ENCODE data around the gene BBS7. TPM values are rescaled to one million over a fixed set of nuclear protein-coding genes. Genes with fewer than 3 reads are reported as not detected.

BBS7 gene
- total and polyA plus RNA-seq, 2 of the 13 experiments (the other 11 are each of a cell fraction or from before 2014, with no cell fraction given) = 9.0 to 15.7 TPM

DNA sequence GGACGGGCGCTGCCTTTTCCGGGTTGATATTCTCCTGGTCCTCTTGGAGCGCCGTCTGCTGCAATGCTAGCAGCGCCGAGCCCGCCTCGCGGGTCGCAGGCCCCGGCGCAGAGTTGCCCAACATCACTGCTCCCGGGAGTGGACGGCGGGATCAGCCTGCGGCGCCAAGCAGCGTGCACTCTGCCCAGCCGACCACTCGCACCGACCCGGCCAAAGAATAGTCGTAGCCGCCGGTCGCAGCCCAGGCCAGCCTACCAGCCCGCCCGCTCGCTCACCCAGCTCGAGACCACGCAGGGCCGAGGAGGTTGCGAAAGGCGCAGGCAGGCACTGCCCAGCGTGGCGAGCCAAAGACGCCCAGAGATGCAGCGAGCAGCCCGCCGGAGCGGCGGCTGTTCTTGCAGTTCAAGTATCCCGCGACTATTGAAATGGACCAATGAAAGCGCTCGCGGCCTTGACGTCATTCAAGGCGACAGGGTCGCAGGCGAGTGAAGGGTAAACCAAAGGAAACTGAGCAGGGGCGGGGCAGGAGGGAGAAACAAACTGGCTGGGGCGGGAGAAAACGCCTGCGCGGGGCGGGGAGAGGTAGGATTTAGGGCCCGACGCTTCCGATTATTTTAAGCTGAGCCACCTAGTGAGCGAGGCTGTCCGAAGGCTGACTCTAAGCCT, 46.6 kb downstream of the BBS7 start, which contains the start of gene CCNA2 (continued):
- TF ChIP-seq, protein P1, sequence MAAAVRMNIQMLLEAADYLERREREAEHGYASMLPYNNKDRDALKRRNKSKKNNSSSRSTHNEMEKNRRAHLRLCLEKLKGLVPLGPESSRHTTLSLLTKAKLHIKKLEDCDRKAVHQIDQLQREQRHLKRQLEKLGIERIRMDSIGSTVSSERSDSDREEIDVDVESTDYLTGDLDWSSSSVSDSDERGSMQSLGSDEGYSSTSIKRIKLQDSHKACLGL (CRISPR knock-in tag; IDR thresholded peaks at IDR 0.05) = peak; percentile 96; the same call in 1 of the 2 replicates
- TF ChIP-seq, protein P2, sequence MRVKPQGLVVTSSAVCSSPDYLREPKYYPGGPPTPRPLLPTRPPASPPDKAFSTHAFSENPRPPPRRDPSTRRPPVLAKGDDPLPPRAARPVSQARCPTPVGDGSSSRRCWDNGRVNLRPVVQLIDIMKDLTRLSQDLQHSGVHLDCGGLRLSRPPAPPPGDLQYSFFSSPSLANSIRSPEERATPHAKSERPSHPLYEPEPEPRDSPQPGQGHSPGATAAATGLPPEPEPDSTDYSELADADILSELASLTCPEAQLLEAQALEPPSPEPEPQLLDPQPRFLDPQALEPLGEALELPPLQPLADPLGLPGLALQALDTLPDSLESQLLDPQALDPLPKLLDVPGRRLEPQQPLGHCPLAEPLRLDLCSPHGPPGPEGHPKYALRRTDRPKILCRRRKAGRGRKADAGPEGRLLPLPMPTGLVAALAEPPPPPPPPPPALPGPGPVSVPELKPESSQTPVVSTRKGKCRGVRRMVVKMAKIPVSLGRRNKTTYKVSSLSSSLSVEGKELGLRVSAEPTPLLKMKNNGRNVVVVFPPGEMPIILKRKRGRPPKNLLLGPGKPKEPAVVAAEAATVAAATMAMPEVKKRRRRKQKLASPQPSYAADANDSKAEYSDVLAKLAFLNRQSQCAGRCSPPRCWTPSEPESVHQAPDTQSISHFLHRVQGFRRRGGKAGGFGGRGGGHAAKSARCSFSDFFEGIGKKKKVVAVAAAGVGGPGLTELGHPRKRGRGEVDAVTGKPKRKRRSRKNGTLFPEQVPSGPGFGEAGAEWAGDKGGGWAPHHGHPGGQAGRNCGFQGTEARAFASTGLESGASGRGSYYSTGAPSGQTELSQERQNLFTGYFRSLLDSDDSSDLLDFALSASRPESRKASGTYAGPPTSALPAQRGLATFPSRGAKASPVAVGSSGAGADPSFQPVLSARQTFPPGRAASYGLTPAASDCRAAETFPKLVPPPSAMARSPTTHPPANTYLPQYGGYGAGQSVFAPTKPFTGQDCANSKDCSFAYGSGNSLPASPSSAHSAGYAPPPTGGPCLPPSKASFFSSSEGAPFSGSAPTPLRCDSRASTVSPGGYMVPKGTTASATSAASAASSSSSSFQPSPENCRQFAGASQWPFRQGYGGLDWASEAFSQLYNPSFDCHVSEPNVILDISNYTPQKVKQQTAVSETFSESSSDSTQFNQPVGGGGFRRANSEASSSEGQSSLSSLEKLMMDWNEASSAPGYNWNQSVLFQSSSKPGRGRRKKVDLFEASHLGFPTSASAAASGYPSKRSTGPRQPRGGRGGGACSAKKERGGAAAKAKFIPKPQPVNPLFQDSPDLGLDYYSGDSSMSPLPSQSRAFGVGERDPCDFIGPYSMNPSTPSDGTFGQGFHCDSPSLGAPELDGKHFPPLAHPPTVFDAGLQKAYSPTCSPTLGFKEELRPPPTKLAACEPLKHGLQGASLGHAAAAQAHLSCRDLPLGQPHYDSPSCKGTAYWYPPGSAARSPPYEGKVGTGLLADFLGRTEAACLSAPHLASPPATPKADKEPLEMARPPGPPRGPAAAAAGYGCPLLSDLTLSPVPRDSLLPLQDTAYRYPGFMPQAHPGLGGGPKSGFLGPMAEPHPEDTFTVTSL (CRISPR knock-in tag; IDR thresholded peaks at IDR 0.05; ENCODE audit: borderline replicate concordance) = no peak
- TF ChIP-seq, protein P3, sequence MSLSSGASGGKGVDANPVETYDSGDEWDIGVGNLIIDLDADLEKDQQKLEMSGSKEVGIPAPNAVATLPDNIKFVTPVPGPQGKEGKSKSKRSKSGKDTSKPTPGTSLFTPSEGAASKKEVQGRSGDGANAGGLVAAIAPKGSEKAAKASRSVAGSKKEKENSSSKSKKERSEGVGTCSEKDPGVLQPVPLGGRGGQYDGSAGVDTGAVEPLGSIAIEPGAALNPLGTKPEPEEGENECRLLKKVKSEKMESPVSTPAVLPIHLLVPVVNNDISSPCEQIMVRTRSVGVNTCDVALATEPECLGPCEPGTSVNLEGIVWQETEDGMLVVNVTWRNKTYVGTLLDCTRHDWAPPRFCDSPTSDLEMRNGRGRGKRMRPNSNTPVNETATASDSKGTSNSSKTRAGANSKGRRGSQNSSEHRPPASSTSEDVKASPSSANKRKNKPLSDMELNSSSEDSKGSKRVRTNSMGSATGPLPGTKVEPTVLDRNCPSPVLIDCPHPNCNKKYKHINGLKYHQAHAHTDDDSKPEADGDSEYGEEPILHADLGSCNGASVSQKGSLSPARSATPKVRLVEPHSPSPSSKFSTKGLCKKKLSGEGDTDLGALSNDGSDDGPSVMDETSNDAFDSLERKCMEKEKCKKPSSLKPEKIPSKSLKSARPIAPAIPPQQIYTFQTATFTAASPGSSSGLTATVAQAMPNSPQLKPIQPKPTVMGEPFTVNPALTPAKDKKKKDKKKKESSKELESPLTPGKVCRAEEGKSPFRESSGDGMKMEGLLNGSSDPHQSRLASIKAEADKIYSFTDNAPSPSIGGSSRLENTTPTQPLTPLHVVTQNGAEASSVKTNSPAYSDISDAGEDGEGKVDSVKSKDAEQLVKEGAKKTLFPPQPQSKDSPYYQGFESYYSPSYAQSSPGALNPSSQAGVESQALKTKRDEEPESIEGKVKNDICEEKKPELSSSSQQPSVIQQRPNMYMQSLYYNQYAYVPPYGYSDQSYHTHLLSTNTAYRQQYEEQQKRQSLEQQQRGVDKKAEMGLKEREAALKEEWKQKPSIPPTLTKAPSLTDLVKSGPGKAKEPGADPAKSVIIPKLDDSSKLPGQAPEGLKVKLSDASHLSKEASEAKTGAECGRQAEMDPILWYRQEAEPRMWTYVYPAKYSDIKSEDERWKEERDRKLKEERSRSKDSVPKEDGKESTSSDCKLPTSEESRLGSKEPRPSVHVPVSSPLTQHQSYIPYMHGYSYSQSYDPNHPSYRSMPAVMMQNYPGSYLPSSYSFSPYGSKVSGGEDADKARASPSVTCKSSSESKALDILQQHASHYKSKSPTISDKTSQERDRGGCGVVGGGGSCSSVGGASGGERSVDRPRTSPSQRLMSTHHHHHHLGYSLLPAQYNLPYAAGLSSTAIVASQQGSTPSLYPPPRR (CRISPR knock-in tag; IDR thresholded peaks at IDR 0.05; ENCODE audit: borderline replicate concordance) = peak; percentile 6; the same call in 1 of the 2 replicates
- peak; percentile 35; the same call in 1 of the 2 replicates for TF ChIP-seq ZNF772 (CRISPR knock-in tag; IDR thresholded peaks at IDR 0.05)
- peak; percentile 95 for TF ChIP-seq YEATS4 (CRISPR knock-in tag; IDR thresholded peaks at IDR 0.05; ENCODE audit: borderline replicate concordance)
- TF ChIP-seq, protein P4, sequence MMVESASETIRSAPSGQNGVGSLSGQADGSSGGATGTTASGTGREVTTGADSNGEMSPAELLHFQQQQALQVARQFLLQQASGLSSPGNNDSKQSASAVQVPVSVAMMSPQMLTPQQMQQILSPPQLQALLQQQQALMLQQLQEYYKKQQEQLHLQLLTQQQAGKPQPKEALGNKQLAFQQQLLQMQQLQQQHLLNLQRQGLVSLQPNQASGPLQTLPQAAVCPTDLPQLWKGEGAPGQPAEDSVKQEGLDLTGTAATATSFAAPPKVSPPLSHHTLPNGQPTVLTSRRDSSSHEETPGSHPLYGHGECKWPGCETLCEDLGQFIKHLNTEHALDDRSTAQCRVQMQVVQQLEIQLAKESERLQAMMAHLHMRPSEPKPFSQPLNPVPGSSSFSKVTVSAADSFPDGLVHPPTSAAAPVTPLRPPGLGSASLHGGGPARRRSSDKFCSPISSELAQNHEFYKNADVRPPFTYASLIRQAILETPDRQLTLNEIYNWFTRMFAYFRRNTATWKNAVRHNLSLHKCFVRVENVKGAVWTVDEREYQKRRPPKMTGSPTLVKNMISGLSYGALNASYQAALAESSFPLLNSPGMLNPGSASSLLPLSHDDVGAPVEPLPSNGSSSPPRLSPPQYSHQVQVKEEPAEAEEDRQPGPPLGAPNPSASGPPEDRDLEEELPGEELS (CRISPR knock-in tag; IDR thresholded peaks at IDR 0.05) = peak; percentile 70
- TF ChIP-seq, protein P5, sequence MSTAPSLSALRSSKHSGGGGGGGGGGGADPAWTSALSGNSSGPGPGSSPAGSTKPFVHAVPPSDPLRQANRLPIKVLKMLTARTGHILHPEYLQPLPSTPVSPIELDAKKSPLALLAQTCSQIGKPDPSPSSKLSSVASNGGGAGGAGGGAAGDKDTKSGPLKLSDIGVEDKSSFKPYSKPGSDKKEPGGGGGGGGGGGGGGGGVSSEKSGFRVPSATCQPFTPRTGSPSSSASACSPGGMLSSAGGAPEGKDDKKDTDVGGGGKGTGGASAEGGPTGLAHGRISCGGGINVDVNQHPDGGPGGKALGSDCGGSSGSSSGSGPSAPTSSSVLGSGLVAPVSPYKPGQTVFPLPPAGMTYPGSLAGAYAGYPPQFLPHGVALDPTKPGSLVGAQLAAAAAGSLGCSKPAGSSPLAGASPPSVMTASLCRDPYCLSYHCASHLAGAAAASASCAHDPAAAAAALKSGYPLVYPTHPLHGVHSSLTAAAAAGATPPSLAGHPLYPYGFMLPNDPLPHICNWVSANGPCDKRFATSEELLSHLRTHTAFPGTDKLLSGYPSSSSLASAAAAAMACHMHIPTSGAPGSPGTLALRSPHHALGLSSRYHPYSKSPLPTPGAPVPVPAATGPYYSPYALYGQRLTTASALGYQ (CRISPR knock-in tag; IDR thresholded peaks at IDR 0.05) = 0 out of 2 replicates have a peak, but pooled peaks have one; percentile 34
- TF ChIP-seq NR2F1 (CRISPR knock-in tag; IDR thresholded peaks at IDR 0.05) = no peak
- no peak for TF ChIP-seq ZNF773 (CRISPR knock-in tag; IDR thresholded peaks at IDR 0.05; ENCODE audit: borderline replicate concordance)
- peak; percentile 91 for TF ChIP-seq FOXK1 (CRISPR knock-in tag; IDR thresholded peaks at IDR 0.05; ENCODE audit: borderline replicate concordance, low read depth)
- TF ChIP-seq ZNF570 (CRISPR knock-in tag; IDR thresholded peaks at IDR 0.05; ENCODE audit: borderline replicate concordance) = no peak
- TF ChIP-seq ZNF160 (CRISPR knock-in tag; IDR thresholded peaks at IDR 0.05) = peak; percentile 67; the same call in 1 of the 2 replicates

All from HepG2 (cell line).